MM.1S (cell line): ENCODE data around the gene BBS12.

Experiments
- DNase-seq: peaks from one replicate; pipeline ENCODE4 v3.0.0-alpha.2; 2015
- H2AFZ ChIP-seq: fragments of 300-600 bp; sonication (generic); 2 replicates; pipeline ENCODE4 v1.6.0; 2016; ENCODE audit warnings: antibody characterized with exemption, low read length
- H3F3A ChIP-seq: fragments of 300-600 bp; sonication (generic); 2 replicates; pipeline ENCODE4 v1.6.1; 2016; ENCODE audit warnings: mild to moderate bottlenecking, antibody characterized with exemption, low read length, moderate library complexity, mixed read lengths; ENCODE audit not compliant: insufficient read depth
- H3K27ac ChIP-seq: fragments of 300-600 bp; sonication (generic); 2 replicates; pipeline ENCODE4 v1.5.1; 2016; ENCODE audit warnings: mild to moderate bottlenecking, low read length
- H3K27me3 ChIP-seq: fragments of 300-600 bp; sonication (generic); replicated peaks from 2 replicates; pipeline ENCODE4 v1.6.0; 2016; ENCODE audit warnings: low read length; ENCODE audit not compliant: insufficient read depth
- H3K36me3 ChIP-seq: fragments of 300-600 bp; sonication (generic); replicated peaks from 2 replicates; pipeline ENCODE4 v1.6.1; 2016; ENCODE audit warnings: mild to moderate bottlenecking, low read length, mixed read lengths; ENCODE audit not compliant: insufficient read depth
- H3K4me1 ChIP-seq: fragments of 300-600 bp; sonication (generic); 2 replicates; pipeline ENCODE4 v1.6.1; 2016; ENCODE audit warnings: low read length, mixed read lengths
- H3K4me2 ChIP-seq: fragments of 300-600 bp; sonication (generic); 2 replicates; pipeline ENCODE4 v1.6.0; 2016; ENCODE audit warnings: low read depth, low read length
- H3K4me3 ChIP-seq: fragments of 300-600 bp; sonication (generic); 2 replicates; pipeline ENCODE4 v1.5.1; 2016; ENCODE audit warnings: low read length, mixed read lengths
- H3K79me2 ChIP-seq: fragments of 300-600 bp; sonication (generic); 2 replicates; pipeline ENCODE4 v1.6.1; 2016; ENCODE audit warnings: mixed run types, low read length, mixed read lengths
- H3K9ac ChIP-seq: fragments of 300-600 bp; sonication (generic); 2 replicates; pipeline ENCODE4 v1.6.1; 2016; ENCODE audit warnings: low read length, mixed read lengths
- H3K9me2 ChIP-seq: fragments of 300-600 bp; sonication (generic); replicated peaks from 2 replicates; pipeline ENCODE4 v1.6.1; 2016; ENCODE audit warnings: mild to moderate bottlenecking, low read length, mixed read lengths; ENCODE audit not compliant: insufficient read depth
- H3K9me3 ChIP-seq: fragments of 300-600 bp; sonication (generic); replicated peaks from 2 replicates; pipeline ENCODE4 v1.6.1; 2016; ENCODE audit warnings: mild to moderate bottlenecking, low read length, mixed read lengths; ENCODE audit not compliant: insufficient read depth
- H4K20me1 ChIP-seq: fragments of 300-600 bp; sonication (generic); 2 replicates; pipeline ENCODE4 v1.6.1; 2016; ENCODE audit warnings: mild to moderate bottlenecking, low read length, moderate library complexity, mixed read lengths; ENCODE audit not compliant: insufficient read depth
- CTCF ChIP-seq: fragments of 300-600 bp; sonication (generic); IDR thresholded peaks from 2 replicates; pipeline ENCODE4 v1.5.1; 2016; ENCODE audit warnings: antibody characterized with exemption, low read length, mixed read lengths
- EZH2 ChIP-seq: fragments of 300-600 bp; sonication (generic); optimal IDR thresholded peaks from 2 replicates; pipeline ENCODE3; 2017; ENCODE audit warnings: low read depth, mild to moderate bottlenecking, antibody characterized with exemption, low read length, mixed read lengths
- EZH2phosphoT487 ChIP-seq: fragments of 300-600 bp; sonication (generic); IDR thresholded peaks from 2 replicates; pipeline ENCODE4 v1.6.1; 2018; ENCODE audit warnings: antibody characterized with exemption, low read length

Gene BBS12

GRCh38 chr4:122742933-122743829 is 10.7 kb downstream of the BBS12 start:
- no peak overlapping the region for H2AFZ ChIP-seq
- no peaks in the 10 kb centered on the region for H4K20me1 ChIP-seq
- peaks cover 18% of the 10 kb centered on the region for H3K4me1 ChIP-seq
- H3K9me3 ChIP-seq, result no peaks in the 10 kb centered on the region
- H3F3A ChIP-seq, result peaks cover 8% of the 10 kb centered on the region
- H3K36me3 ChIP-seq, result no peaks in the 10 kb centered on the region
- DNase-seq, result no peak
- H3K27me3 ChIP-seq, result no peaks in the 10 kb centered on the region
- H3K9ac ChIP-seq, result no peak overlapping the region
- H3K27ac ChIP-seq, result no peak overlapping the region
- no peak overlapping the region for H3K4me2 ChIP-seq
- no peaks in the 10 kb centered on the region for H3K79me2 ChIP-seq
- H3K9me2 ChIP-seq, result no peaks in the 10 kb centered on the region
- H3K4me3 ChIP-seq, result no peak overlapping the region
- TF ChIP-seq EZH2, result no peak
- TF ChIP-seq CTCF, result no peak
- TF ChIP-seq EZH2phosphoT487, result no peak

- Histone ChIP-seq H3K9me3 (no peaks in the 10 kb centered on the region), H3K9ac (no peak overlapping the region), H2AFZ (no peak overlapping the region), H3F3A (peaks cover 8% of the 10 kb centered on the region), H3K27me3 (no peaks in the 10 kb centered on the region), H4K20me1 (no peaks in the 10 kb centered on the region), H3K27ac (no peak overlapping the region), H3K4me1 (peaks cover 18% of the 10 kb centered on the region), H3K9me2 (no peaks in the 10 kb centered on the region), H3K4me3 (no peak overlapping the region), H3K36me3 (no peaks in the 10 kb centered on the region), H3K4me2 (no peak overlapping the region), H3K79me2 (no peaks in the 10 kb centered on the region)
- TF ChIP-seq CTCF (no peak), EZH2phosphoT487 (no peak), EZH2 (no peak)
- DNase-seq, result no peak
Measured at GRCh38 chr4:122744229-122744628, 11.7 kb downstream of the BBS12 start.

- H3K9me3 ChIP-seq, result no peaks in the 10 kb centered on the region
- H3K36me3 ChIP-seq, result no peaks in the 10 kb centered on the region
- peak overlapping the region; percentile 50 for H3K4me2 ChIP-seq
- no peaks in the 10 kb centered on the region for H3K79me2 ChIP-seq
- H3K9me2 ChIP-seq, result no peaks in the 10 kb centered on the region
- TF ChIP-seq EZH2phosphoT487, result no peak
- no peak for TF ChIP-seq CTCF
- no peak for TF ChIP-seq EZH2
- H3K9ac ChIP-seq, result peak overlapping the region; percentile 4; the same call in 1 of the 2 replicates
- H3F3A ChIP-seq, result peaks cover 8% of the 10 kb centered on the region
- H3K27ac ChIP-seq, result peak overlapping the region; percentile 62; the same call in 1 of the 2 replicates
- DNase-seq, result peak; percentile 57
- H3K27me3 ChIP-seq, result no peaks in the 10 kb centered on the region
- peak overlapping the region; percentile 4; the same call in 1 of the 2 replicates for H3K4me3 ChIP-seq
- H2AFZ ChIP-seq, result peak overlapping the region; percentile 67
- no peaks in the 10 kb centered on the region for H4K20me1 ChIP-seq
- H3K4me1 ChIP-seq, result peaks cover 18% of the 10 kb centered on the region
Measured at GRCh38 chr4:122746485-122746965, 14.0 kb downstream of the BBS12 start.
